Measurements from ENCODE around the gene PPARD. TPM values are rescaled to one million over a fixed set of nuclear protein-coding genes. Genes with fewer than 3 reads are reported as not detected.
A peak's percentile ranks its signal among the peaks of the same experiment; 100 is the strongest.

Gene PPARD
- total RNA-seq, 2 donors from 2014 or later: 10.9 to 11.5 TPM

DNA sequence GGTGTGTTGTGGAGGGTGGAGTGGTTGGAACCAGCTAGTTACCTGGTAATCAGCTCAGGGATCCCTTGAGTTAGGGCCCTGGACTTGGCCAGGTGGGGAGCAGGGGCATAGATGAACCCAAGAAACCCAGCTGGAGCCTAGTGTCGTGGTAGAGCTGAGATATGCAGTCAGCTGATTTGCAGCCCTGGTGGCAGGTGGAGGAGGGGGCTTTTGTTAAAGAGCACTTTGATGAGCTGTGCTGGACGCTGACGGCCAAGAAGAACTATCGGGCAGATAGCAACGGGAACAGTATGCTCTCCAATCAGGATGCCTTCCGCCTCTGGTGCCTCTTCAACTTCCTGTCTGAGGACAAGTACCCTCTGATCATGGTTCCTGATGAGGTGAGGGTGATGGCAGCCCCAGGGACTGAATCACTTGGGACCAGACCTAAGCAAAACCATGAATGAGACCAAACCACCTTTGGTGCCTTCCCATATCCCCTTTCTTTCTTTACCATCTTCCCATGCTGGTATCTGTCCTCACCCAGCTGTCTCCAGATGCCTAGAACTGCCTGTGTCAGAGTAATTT, 32.0 kb upstream of the PPARD start:
- H3K36me3 ChIP-seq (ENCODE audit: control insufficient read depth, insufficient read depth, low read length): no peaks in the 10 kb centered on the region
- Mint-ChIP-seq H3K36me3 (ENCODE audit: low read depth) (no peaks in the 10 kb centered on the region), H3K27me3 (ENCODE audit: insufficient read depth) (peaks cover 7% of the 10 kb centered on the region), H3K27ac (peak overlapping the region; percentile 27), H3K4me3 (no peak overlapping the region), H3K9me3 (no peaks in the 10 kb centered on the region), H3K4me1 (peaks cover 8% of the 10 kb centered on the region)
- no peak overlapping the region for H3K4me3 ChIP-seq (ENCODE audit: low read length)
- H3K9me3 ChIP-seq (ENCODE audit: control insufficient read depth, low read length): no peaks in the 10 kb centered on the region
- WGBS, 2 experiments (ENCODE audit: insufficient coverage in 1 of 2, insufficient read length in 1 of 2): 86 to 93% methylated on average over 6 of the region's 6 CpGs
- TF ChIP-seq, protein P1, sequence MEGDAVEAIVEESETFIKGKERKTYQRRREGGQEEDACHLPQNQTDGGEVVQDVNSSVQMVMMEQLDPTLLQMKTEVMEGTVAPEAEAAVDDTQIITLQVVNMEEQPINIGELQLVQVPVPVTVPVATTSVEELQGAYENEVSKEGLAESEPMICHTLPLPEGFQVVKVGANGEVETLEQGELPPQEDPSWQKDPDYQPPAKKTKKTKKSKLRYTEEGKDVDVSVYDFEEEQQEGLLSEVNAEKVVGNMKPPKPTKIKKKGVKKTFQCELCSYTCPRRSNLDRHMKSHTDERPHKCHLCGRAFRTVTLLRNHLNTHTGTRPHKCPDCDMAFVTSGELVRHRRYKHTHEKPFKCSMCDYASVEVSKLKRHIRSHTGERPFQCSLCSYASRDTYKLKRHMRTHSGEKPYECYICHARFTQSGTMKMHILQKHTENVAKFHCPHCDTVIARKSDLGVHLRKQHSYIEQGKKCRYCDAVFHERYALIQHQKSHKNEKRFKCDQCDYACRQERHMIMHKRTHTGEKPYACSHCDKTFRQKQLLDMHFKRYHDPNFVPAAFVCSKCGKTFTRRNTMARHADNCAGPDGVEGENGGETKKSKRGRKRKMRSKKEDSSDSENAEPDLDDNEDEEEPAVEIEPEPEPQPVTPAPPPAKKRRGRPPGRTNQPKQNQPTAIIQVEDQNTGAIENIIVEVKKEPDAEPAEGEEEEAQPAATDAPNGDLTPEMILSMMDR (conservative IDR thresholded peaks at IDR 0.05): no peak
- no peak overlapping the region for H3K27ac ChIP-seq (ENCODE audit: low read depth, low read length)
- H3K27me3 ChIP-seq (ENCODE audit: control insufficient read depth, insufficient read depth, low read length, poor library complexity, severe bottlenecking): peaks cover 3% of the 10 kb centered on the region
- no peak overlapping the region for H3K9ac ChIP-seq (ENCODE audit: extremely low read depth, low read length, poor library complexity, severe bottlenecking)
- H3K4me1 ChIP-seq (ENCODE audit: control insufficient read depth, insufficient read depth, low read length): no peaks in the 10 kb centered on the region
- DNase-seq: peak; percentile 28

DNA sequence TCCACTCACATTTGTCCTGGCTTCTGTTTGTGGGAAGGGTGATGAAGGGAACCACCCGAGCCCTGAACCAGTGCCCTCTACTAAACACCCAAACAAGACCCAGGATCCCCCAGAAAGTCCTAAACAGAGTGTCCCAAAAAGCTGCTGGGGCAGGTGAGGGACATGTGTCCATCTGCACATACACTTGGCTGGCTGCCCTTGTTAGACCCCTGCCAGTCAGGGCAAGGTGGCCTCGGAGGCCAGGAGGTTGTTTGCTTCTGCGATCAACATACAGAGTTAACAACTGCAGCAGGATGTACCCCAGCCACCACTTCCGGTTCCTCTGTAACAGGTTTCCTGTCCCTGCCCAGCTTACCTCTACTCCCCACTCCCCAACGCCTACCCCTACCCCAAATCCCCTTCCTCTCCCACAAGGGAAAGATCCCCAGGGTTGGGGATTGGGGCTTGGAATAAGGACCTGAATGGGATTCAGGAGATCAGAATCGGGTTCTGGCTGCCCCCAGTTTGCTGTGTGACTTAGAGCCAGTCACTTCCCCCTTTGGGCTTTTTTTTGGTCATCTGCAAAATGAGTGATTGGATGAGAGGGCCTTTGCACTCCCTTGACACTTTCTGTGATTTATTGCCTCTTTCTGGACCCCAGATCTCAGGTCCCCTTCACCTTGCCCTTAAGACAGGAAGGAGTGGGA, 30.8 kb upstream of the PPARD start:
- H3K4me1 Mint-ChIP-seq: peaks cover 8% of the 10 kb centered on the region
- H3K9me3 ChIP-seq (ENCODE audit: control insufficient read depth, low read length): no peaks in the 10 kb centered on the region
- no peak overlapping the region for H3K27ac ChIP-seq (ENCODE audit: low read depth, low read length)
- H3K27me3 Mint-ChIP-seq (ENCODE audit: insufficient read depth): peaks cover 14% of the 10 kb centered on the region
- H3K9ac ChIP-seq (ENCODE audit: extremely low read depth, low read length, poor library complexity, severe bottlenecking): no peak overlapping the region
- H3K27me3 ChIP-seq (ENCODE audit: control insufficient read depth, insufficient read depth, low read length, poor library complexity, severe bottlenecking): peaks cover 13% of the 10 kb centered on the region
- H3K4me3 Mint-ChIP-seq: no peak overlapping the region
- no peak overlapping the region for H3K4me3 ChIP-seq (ENCODE audit: low read length)
- WGBS, 2 experiments (ENCODE audit: insufficient coverage in 1 of 2, insufficient read length in 1 of 2): 85 to 100% methylated on average over 4 to 5 of the region's 6 CpGs
- H3K36me3 ChIP-seq (ENCODE audit: control insufficient read depth, insufficient read depth, low read length): no peaks in the 10 kb centered on the region
- H3K27ac Mint-ChIP-seq: no peak overlapping the region
- peak; percentile 38 for DNase-seq
- TF ChIP-seq, protein P1 (conservative IDR thresholded peaks at IDR 0.05): no peak
- H3K4me1 ChIP-seq (ENCODE audit: control insufficient read depth, insufficient read depth, low read length): no peaks in the 10 kb centered on the region
- no peaks in the 10 kb centered on the region for H3K9me3 Mint-ChIP-seq
- H3K36me3 Mint-ChIP-seq (ENCODE audit: low read depth): no peaks in the 10 kb centered on the region

DNA sequence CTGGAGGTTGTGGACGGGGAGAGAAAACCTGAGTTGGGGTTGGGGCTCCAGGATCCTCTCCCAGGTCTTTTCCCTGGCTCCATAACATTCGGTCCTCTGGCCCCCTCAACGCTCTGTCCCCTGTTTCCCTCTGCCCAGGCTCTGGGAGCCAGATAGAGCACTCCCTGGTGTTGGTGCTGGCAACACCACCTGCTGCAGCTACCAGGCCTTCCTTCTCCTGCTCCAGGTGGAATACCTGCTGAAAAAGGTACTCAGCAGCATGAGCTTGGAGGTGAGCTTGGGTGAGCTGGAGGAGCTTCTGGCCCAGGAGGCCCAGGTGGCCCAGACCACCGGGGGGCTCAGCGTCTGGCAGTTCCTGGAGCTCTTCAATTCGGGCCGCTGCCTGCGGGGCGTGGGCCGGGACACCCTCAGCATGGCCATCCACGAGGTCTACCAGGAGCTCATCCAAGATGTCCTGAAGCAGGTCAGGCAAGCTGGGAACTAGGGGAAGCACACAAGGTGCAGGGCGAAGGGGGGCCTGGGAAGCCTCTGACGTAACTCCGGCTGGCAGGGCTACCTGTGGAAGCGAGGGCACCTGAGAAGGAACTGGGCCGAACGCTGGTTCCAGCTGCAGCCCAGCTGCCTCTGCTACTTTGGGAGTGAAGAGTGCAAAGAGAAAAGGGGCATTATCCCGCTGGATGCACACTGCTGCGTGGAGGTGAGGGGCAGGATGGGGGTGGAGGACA, 30.1 kb upstream of the PPARD start:
- no peaks in the 10 kb centered on the region for H3K36me3 ChIP-seq (ENCODE audit: control insufficient read depth, insufficient read depth, low read length)
- Mint-ChIP-seq H3K27me3 (ENCODE audit: insufficient read depth) (peaks cover 22% of the 10 kb centered on the region), H3K36me3 (ENCODE audit: low read depth) (no peaks in the 10 kb centered on the region), H3K4me3 (no peak overlapping the region), H3K27ac (no peak overlapping the region), H3K9me3 (no peaks in the 10 kb centered on the region), H3K4me1 (peaks cover 8% of the 10 kb centered on the region)
- 92 to 96% methylated on average over 12 to 19 of the region's 19 CpGs for WGBS, 2 experiments (ENCODE audit: insufficient coverage in 1 of 2, insufficient read length in 1 of 2)
- H3K4me3 ChIP-seq (ENCODE audit: low read length): no peak overlapping the region
- no peak overlapping the region for H3K9ac ChIP-seq (ENCODE audit: extremely low read depth, low read length, poor library complexity, severe bottlenecking)
- H3K27ac ChIP-seq (ENCODE audit: low read depth, low read length): no peak overlapping the region
- TF ChIP-seq, protein P1 (conservative IDR thresholded peaks at IDR 0.05): no peak
- H3K27me3 ChIP-seq (ENCODE audit: control insufficient read depth, insufficient read depth, low read length, poor library complexity, severe bottlenecking): peaks cover 20% of the 10 kb centered on the region
- no peaks in the 10 kb centered on the region for H3K4me1 ChIP-seq (ENCODE audit: control insufficient read depth, insufficient read depth, low read length)
- no peaks in the 10 kb centered on the region for H3K9me3 ChIP-seq (ENCODE audit: control insufficient read depth, low read length)
- peak; percentile 44 for DNase-seq
